H1 (cell line): ENCODE measurements around the gene SAMD4A. TPM values are rescaled to one million over a fixed set of nuclear protein-coding genes. Genes with fewer than 3 reads are reported as not detected.

Experiments
- BRCA1 ChIP-seq: IDR thresholded peaks from 2 replicates; pipeline ENCODE4 v1.6.1; 2012; ENCODE audit warnings: low read depth, low read length, improper control_type of control experiment
- CTBP2 ChIP-seq: IDR thresholded peaks from 2 replicates; pipeline ENCODE4 v1.7.0; 2011; ENCODE audit warnings: borderline replicate concordance, mild to moderate bottlenecking, moderate library complexity, mixed read lengths, low read length; ENCODE audit not compliant: insufficient read depth, insufficient read length
- HDAC2 ChIP-seq, 2 experiments: fragments of 300-600 bp in 1 of 2; sonication (generic) in 1 of 2; IDR thresholded peaks; 2 replicates each; pipeline ENCODE4 v1.6.1; 2011 to 2012; ENCODE audit warnings: low read depth in 2 of 2, low read length in 2 of 2, mild to moderate bottlenecking in 2 of 2, moderate library complexity in 2 of 2, borderline replicate concordance in 1 of 2, inconsistent platforms in 1 of 2
- HDAC6 ChIP-seq: IDR thresholded peaks from one replicate; pipeline ENCODE4 v1.7.1; 2012; ENCODE audit warnings: low read depth, mild to moderate bottlenecking, inconsistent platforms, low read length, moderate library complexity
- KDM1A ChIP-seq: fragments of 200-600, 300-600 bp; sonication (generic); IDR thresholded peaks from 2 replicates; pipeline ENCODE4 v1.7.1; 2016; ENCODE audit warnings: mild to moderate bottlenecking, low read length, borderline replicate concordance
- KDM4A ChIP-seq: IDR thresholded peaks from one replicate; pipeline ENCODE4 v1.7.1; 2012; ENCODE audit warnings: low read depth, mild to moderate bottlenecking, moderate library complexity, low read length, inconsistent platforms; ENCODE audit not compliant: severe bottlenecking
- POLR2A ChIP-seq, 2 experiments: IDR thresholded peaks; 1 replicate in 1 of 2; 2 replicates in 1 of 2; pipeline ENCODE4 v1.6.1; 2011; ENCODE audit warnings: low read depth in 2 of 2, low read length in 2 of 2, mild to moderate bottlenecking in 2 of 2; ENCODE audit errors: control extremely low read depth in 1 of 2
- SIRT6 ChIP-seq: IDR thresholded peaks from one replicate; pipeline ENCODE4 v1.7.1; 2012; ENCODE audit warnings: low read length, inconsistent platforms
- SIX5 ChIP-seq: IDR thresholded peaks from 2 replicates; pipeline ENCODE4 v1.6.1; 2011; ENCODE audit warnings: mild to moderate bottlenecking, low read depth, low read length
- SP1 ChIP-seq: IDR thresholded peaks from 2 replicates; pipeline ENCODE4 v1.6.1; 2011; ENCODE audit warnings: low read depth, low read length
- polyA plus RNA-seq, 7 experiments: library from polyadenylated mRNA; depleted of rRNA in 3 of 7; stranded (reverse) in 5 of 7; unstranded in 2 of 7; fragments of >200 nt in 5 of 7; fragments of 200-250 nt in 2 of 7; gene quantifications; 1 replicate in 5 of 7; 2 replicates in 1 of 7; 4 replicates in 1 of 7; pipeline versions ENCODE4 v1.2.1 to v1.2.3, GENCODE V29; 2011 to 2013; ENCODE audit warnings: missing spikeins in 2 of 7, mixed read lengths in 2 of 7
- total RNA-seq: library from RNA; stranded (reverse); fragmentation: NEBNext Ultra II Directional; extraction: Animal tissue kit (Norgen Biotek cat#: 25700); gene quantifications from 2 replicates; pipeline ENCODE4 v1.2.1, GENCODE V29; 2021
- TF ChIP-seq, protein P1 (sequence below): fragments of 300-600 bp; sonication (generic); IDR thresholded peaks from 2 replicates; pipeline ENCODE4 v1.7.1; 2012; ENCODE audit warnings: low read length, moderate library complexity, mild to moderate bottlenecking, inconsistent platforms; ENCODE audit not compliant: insufficient replicate concordance
- TF ChIP-seq, protein P2 (sequence below): IDR thresholded peaks from 2 replicates; pipeline ENCODE4 v1.6.1; 2011; ENCODE audit warnings: low read depth, mild to moderate bottlenecking, low read length; ENCODE audit not compliant: insufficient read depth

The SAMD4A gene
- total and polyA plus RNA-seq, 2 of the 8 experiments (the other 6 are each of a cell fraction or from before 2014, with no cell fraction given) = 2.4 to 12.3 TPM

DNA sequence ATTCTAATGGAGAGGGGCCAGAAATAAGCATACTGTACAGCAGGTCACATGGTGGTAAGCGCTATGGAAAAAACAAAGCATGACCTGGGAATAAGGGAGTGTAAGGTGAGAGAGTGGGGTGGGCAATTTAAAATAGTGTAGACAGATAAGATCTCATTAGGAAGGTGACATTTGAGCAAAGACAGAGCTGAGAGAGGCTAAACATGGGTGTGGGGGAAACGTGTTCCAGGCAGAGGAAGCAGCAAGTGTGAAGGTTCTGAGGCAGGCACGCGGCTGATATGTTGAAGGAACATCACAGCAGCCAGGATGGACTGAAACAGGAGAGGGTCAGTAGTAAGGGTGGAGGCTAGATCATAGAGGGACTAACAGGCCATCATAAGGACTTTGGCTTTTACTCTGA, 126.8 kb downstream of the SAMD4A start (continued):
- TF ChIP-seq, protein P1, sequence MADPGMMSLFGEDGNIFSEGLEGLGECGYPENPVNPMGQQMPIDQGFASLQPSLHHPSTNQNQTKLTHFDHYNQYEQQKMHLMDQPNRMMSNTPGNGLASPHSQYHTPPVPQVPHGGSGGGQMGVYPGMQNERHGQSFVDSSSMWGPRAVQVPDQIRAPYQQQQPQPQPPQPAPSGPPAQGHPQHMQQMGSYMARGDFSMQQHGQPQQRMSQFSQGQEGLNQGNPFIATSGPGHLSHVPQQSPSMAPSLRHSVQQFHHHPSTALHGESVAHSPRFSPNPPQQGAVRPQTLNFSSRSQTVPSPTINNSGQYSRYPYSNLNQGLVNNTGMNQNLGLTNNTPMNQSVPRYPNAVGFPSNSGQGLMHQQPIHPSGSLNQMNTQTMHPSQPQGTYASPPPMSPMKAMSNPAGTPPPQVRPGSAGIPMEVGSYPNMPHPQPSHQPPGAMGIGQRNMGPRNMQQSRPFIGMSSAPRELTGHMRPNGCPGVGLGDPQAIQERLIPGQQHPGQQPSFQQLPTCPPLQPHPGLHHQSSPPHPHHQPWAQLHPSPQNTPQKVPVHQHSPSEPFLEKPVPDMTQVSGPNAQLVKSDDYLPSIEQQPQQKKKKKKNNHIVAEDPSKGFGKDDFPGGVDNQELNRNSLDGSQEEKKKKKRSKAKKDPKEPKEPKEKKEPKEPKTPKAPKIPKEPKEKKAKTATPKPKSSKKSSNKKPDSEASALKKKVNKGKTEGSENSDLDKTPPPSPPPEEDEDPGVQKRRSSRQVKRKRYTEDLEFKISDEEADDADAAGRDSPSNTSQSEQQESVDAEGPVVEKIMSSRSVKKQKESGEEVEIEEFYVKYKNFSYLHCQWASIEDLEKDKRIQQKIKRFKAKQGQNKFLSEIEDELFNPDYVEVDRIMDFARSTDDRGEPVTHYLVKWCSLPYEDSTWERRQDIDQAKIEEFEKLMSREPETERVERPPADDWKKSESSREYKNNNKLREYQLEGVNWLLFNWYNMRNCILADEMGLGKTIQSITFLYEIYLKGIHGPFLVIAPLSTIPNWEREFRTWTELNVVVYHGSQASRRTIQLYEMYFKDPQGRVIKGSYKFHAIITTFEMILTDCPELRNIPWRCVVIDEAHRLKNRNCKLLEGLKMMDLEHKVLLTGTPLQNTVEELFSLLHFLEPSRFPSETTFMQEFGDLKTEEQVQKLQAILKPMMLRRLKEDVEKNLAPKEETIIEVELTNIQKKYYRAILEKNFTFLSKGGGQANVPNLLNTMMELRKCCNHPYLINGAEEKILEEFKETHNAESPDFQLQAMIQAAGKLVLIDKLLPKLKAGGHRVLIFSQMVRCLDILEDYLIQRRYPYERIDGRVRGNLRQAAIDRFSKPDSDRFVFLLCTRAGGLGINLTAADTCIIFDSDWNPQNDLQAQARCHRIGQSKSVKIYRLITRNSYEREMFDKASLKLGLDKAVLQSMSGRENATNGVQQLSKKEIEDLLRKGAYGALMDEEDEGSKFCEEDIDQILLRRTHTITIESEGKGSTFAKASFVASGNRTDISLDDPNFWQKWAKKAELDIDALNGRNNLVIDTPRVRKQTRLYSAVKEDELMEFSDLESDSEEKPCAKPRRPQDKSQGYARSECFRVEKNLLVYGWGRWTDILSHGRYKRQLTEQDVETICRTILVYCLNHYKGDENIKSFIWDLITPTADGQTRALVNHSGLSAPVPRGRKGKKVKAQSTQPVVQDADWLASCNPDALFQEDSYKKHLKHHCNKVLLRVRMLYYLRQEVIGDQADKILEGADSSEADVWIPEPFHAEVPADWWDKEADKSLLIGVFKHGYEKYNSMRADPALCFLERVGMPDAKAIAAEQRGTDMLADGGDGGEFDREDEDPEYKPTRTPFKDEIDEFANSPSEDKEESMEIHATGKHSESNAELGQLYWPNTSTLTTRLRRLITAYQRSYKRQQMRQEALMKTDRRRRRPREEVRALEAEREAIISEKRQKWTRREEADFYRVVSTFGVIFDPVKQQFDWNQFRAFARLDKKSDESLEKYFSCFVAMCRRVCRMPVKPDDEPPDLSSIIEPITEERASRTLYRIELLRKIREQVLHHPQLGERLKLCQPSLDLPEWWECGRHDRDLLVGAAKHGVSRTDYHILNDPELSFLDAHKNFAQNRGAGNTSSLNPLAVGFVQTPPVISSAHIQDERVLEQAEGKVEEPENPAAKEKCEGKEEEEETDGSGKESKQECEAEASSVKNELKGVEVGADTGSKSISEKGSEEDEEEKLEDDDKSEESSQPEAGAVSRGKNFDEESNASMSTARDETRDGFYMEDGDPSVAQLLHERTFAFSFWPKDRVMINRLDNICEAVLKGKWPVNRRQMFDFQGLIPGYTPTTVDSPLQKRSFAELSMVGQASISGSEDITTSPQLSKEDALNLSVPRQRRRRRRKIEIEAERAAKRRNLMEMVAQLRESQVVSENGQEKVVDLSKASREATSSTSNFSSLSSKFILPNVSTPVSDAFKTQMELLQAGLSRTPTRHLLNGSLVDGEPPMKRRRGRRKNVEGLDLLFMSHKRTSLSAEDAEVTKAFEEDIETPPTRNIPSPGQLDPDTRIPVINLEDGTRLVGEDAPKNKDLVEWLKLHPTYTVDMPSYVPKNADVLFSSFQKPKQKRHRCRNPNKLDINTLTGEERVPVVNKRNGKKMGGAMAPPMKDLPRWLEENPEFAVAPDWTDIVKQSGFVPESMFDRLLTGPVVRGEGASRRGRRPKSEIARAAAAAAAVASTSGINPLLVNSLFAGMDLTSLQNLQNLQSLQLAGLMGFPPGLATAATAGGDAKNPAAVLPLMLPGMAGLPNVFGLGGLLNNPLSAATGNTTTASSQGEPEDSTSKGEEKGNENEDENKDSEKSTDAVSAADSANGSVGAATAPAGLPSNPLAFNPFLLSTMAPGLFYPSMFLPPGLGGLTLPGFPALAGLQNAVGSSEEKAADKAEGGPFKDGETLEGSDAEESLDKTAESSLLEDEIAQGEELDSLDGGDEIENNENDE = no peak
- TF ChIP-seq, protein P2, sequence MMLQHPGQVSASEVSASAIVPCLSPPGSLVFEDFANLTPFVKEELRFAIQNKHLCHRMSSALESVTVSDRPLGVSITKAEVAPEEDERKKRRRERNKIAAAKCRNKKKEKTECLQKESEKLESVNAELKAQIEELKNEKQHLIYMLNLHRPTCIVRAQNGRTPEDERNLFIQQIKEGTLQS = no peak
- TF ChIP-seq SP1 (no peak), HDAC2 (IDR thresholded peaks at IDR 0.05; ENCODE audit: borderline replicate concordance in 1 of 2, low read depth in 2 of 2, low read length in 2 of 2) (no peak), KDM4A (no peak), KDM1A (no peak), HDAC6 (no peak), CTBP2 (no peak), BRCA1 (no peak), SIX5 (no peak), SIRT6 (no peak), POLR2A (IDR thresholded peaks at IDR 0.05; ENCODE audit: control extremely low read depth in 1 of 2, low read depth in 2 of 2, low read length in 2 of 2) (no peak)
